T-helper 1 cell treated with Interleukin-12 subunit alpha and Interleukin-12 subunit beta and Interleukin-4 antibody, amounts not matched to agents 30 μg/mL and 1 μg/mL, for 36 hours (primary cell): ENCODE results near the gene INCA1.

Source experiments
- H3K27ac Mint-ChIP-seq: one replicate; pipeline ENCODE4 v1.8.0; 2021; ENCODE audit warnings: mild to moderate bottlenecking, mixed read lengths
- H3K27me3 Mint-ChIP-seq: one replicate; pipeline ENCODE4 v1.8.0; 2021; ENCODE audit warnings: low read depth, mixed read lengths
- H3K36me3 Mint-ChIP-seq: one replicate; pipeline ENCODE4 v1.8.0; 2021; ENCODE audit warnings: low read depth, mixed read lengths
- H3K4me1 Mint-ChIP-seq: one replicate; pipeline ENCODE4 v1.8.0; 2021; ENCODE audit warnings: low read depth, mixed read lengths
- H3K4me3 Mint-ChIP-seq: one replicate; pipeline ENCODE4 v1.8.0; 2021; ENCODE audit warnings: mild to moderate bottlenecking, moderate library complexity, mixed read lengths
- H3K9me3 Mint-ChIP-seq: one replicate; pipeline ENCODE4 v1.8.0; 2021; ENCODE audit warnings: mixed read lengths

The INCA1 gene

GRCh38 chr17:5027299-5027698 is 30.0 kb upstream of the INCA1 start:
- no peak overlapping the region for H3K27ac Mint-ChIP-seq

GRCh38 chr17:5024604-5025003 is 27.3 kb upstream of the INCA1 start:
- H3K4me1 Mint-ChIP-seq, result peaks cover 3% of the 10 kb centered on the region
- H3K9me3 Mint-ChIP-seq, result no peaks in the 10 kb centered on the region
- H3K36me3 Mint-ChIP-seq, result peaks cover 15% of the 10 kb centered on the region
- no peak overlapping the region for H3K4me3 Mint-ChIP-seq
- no peaks in the 10 kb centered on the region for H3K27me3 Mint-ChIP-seq
- H3K27ac Mint-ChIP-seq, result no peak overlapping the region

More at GRCh38 chr17:5027299-5027698, 30.0 kb upstream of the INCA1 start:
- H3K36me3 Mint-ChIP-seq, result peaks cover 3% of the 10 kb centered on the region
- H3K9me3 Mint-ChIP-seq, result no peaks in the 10 kb centered on the region
- no peak overlapping the region for H3K4me3 Mint-ChIP-seq
- no peaks in the 10 kb centered on the region for H3K27me3 Mint-ChIP-seq
- H3K4me1 Mint-ChIP-seq, result peaks cover 15% of the 10 kb centered on the region

- no peaks in the 10 kb centered on the region for H3K27me3 Mint-ChIP-seq
- H3K27ac Mint-ChIP-seq, result no peak overlapping the region
- H3K36me3 Mint-ChIP-seq, result peaks cover 20% of the 10 kb centered on the region
- H3K9me3 Mint-ChIP-seq, result no peaks in the 10 kb centered on the region
- H3K4me3 Mint-ChIP-seq, result no peak overlapping the region
- H3K4me1 Mint-ChIP-seq, result peaks cover 12% of the 10 kb centered on the region
Observed at GRCh38 chr17:5023588-5024147, 26.3 kb upstream of the INCA1 start.

- no peaks in the 10 kb centered on the region for H3K27me3 Mint-ChIP-seq
- H3K27ac Mint-ChIP-seq, result no peak overlapping the region
- no peak overlapping the region for H3K4me3 Mint-ChIP-seq
Observed at GRCh38 chr17:5022171-5022711, 24.9 kb upstream of the INCA1 start.

GRCh38 chr17:5020502-5021023 is 23.2 kb upstream of the INCA1 start:
- no peaks in the 10 kb centered on the region for H3K9me3 Mint-ChIP-seq
- no peaks in the 10 kb centered on the region for H3K27me3 Mint-ChIP-seq
- no peak overlapping the region for H3K4me3 Mint-ChIP-seq
- H3K36me3 Mint-ChIP-seq, result peaks cover 24% of the 10 kb centered on the region
- no peak overlapping the region for H3K27ac Mint-ChIP-seq
- peaks cover 15% of the 10 kb centered on the region for H3K4me1 Mint-ChIP-seq

More at GRCh38 chr17:5022171-5022711, 24.9 kb upstream of the INCA1 start:
- Mint-ChIP-seq H3K36me3 (peaks cover 20% of the 10 kb centered on the region), H3K9me3 (no peaks in the 10 kb centered on the region), H3K4me1 (peaks cover 13% of the 10 kb centered on the region)

GRCh38 chr17:5019475-5019956 is 22.2 kb upstream of the INCA1 start:
- Mint-ChIP-seq H3K27me3 (no peaks in the 10 kb centered on the region), H3K4me3 (no peak overlapping the region), H3K36me3 (peaks cover 26% of the 10 kb centered on the region), H3K4me1 (peaks cover 15% of the 10 kb centered on the region), H3K27ac (peak overlapping the region; percentile 60), H3K9me3 (no peaks in the 10 kb centered on the region)

GRCh38 chr17:5014357-5014756 is 17.0 kb upstream of the INCA1 start:
- Mint-ChIP-seq H3K9me3 (no peaks in the 10 kb centered on the region), H3K4me3 (no peak overlapping the region), H3K4me1 (peaks cover 20% of the 10 kb centered on the region), H3K36me3 (peaks cover 32% of the 10 kb centered on the region), H3K27ac (no peak overlapping the region), H3K27me3 (no peaks in the 10 kb centered on the region)

GRCh38 chr17:5011928-5012327 is 14.6 kb upstream of the INCA1 start:
- peak overlapping the region; percentile 84 for H3K27ac Mint-ChIP-seq
- H3K36me3 Mint-ChIP-seq, result peaks cover 44% of the 10 kb centered on the region
- peak overlapping the region; percentile 28 for H3K4me3 Mint-ChIP-seq
- H3K27me3 Mint-ChIP-seq, result no peaks in the 10 kb centered on the region
- H3K9me3 Mint-ChIP-seq, result no peaks in the 10 kb centered on the region
- H3K4me1 Mint-ChIP-seq, result peaks cover 12% of the 10 kb centered on the region

- Mint-ChIP-seq H3K36me3 (peaks cover 56% of the 10 kb centered on the region), H3K9me3 (no peaks in the 10 kb centered on the region), H3K27me3 (no peaks in the 10 kb centered on the region), H3K4me1 (peaks cover 9% of the 10 kb centered on the region), H3K27ac (no peak overlapping the region), H3K4me3 (no peak overlapping the region)
Observed at GRCh38 chr17:5003214-5003867, 6.0 kb upstream of the INCA1 start.

GRCh38 chr17:5002121-5002788 is 4.9 kb upstream of the INCA1 start:
- H3K4me3 Mint-ChIP-seq, result no peak overlapping the region
- no peaks in the 10 kb centered on the region for H3K9me3 Mint-ChIP-seq
- H3K27ac Mint-ChIP-seq, result no peak overlapping the region
- H3K27me3 Mint-ChIP-seq, result no peaks in the 10 kb centered on the region
- peaks cover 47% of the 10 kb centered on the region for H3K36me3 Mint-ChIP-seq
- peaks cover 9% of the 10 kb centered on the region for H3K4me1 Mint-ChIP-seq

GRCh38 chr17:5000237-5000639 is 2.9 kb upstream of the INCA1 start:
- peaks cover 12% of the 10 kb centered on the region for H3K4me1 Mint-ChIP-seq
- peaks cover 37% of the 10 kb centered on the region for H3K36me3 Mint-ChIP-seq
- H3K27me3 Mint-ChIP-seq, result peaks cover 2% of the 10 kb centered on the region
- no peak overlapping the region for H3K27ac Mint-ChIP-seq
- H3K4me3 Mint-ChIP-seq, result no peak overlapping the region
- H3K9me3 Mint-ChIP-seq, result no peaks in the 10 kb centered on the region

- peaks cover 31% of the 10 kb centered on the region for H3K36me3 Mint-ChIP-seq
- peak overlapping the region; percentile 4 for H3K27ac Mint-ChIP-seq
Observed at GRCh38 chr17:4999430-5000093, 2.2 kb upstream of the INCA1 start.

GRCh38 chr17:4998732-4999429 is 1.6 kb upstream of the INCA1 start:
- H3K4me3 Mint-ChIP-seq, result peak overlapping the region; percentile 87
- H3K27me3 Mint-ChIP-seq, result peaks cover 6% of the 10 kb centered on the region
- H3K9me3 Mint-ChIP-seq, result no peaks in the 10 kb centered on the region
- peaks cover 24% of the 10 kb centered on the region for H3K36me3 Mint-ChIP-seq
- H3K27ac Mint-ChIP-seq, result peak overlapping the region; percentile 57
- peaks cover 15% of the 10 kb centered on the region for H3K4me1 Mint-ChIP-seq

More at GRCh38 chr17:4999430-5000093, 2.2 kb upstream of the INCA1 start:
- H3K4me3 Mint-ChIP-seq, result peak overlapping the region; percentile 87
- no peaks in the 10 kb centered on the region for H3K9me3 Mint-ChIP-seq
- H3K4me1 Mint-ChIP-seq, result peaks cover 15% of the 10 kb centered on the region
- H3K27me3 Mint-ChIP-seq, result peaks cover 6% of the 10 kb centered on the region
